Measurements from ENCODE around the gene OR1J1. TPM values are rescaled to one million over a fixed set of nuclear protein-coding genes. Genes with fewer than 3 reads are reported as not detected.

The OR1J1 gene
- total and polyA plus RNA-seq, 3 experiments from 2014 or later, result not detected

- no peak overlapping the region for H3K27ac Mint-ChIP-seq
- Histone ChIP-seq H3K9me3 (ENCODE audit: low read length) (no peaks in the 10 kb centered on the region), H3K27ac (ENCODE audit: low read depth, low read length) (no peak overlapping the region), H3K36me3 (ENCODE audit: insufficient read depth, low read length) (no peaks in the 10 kb centered on the region), H3K4me1 (ENCODE audit: insufficient read depth, low read length) (no peaks in the 10 kb centered on the region), H3K4me3 (ENCODE audit: low read length) (no peak overlapping the region), H3K27me3 (ENCODE audit: insufficient read depth, low read length, poor library complexity, severe bottlenecking) (peaks cover 5% of the 10 kb centered on the region)
- no peak overlapping the region for H3K4me3 Mint-ChIP-seq
- POLR2A ChIA-PET, result no interaction called here
- no peaks in the 10 kb centered on the region for H3K4me1 Mint-ChIP-seq
- DNase-seq, result peak in 2 of 5 donors; percentile 7 to 24
- H3K27me3 Mint-ChIP-seq, result peaks cover 19 to 39% of the 10 kb centered on the region in 2 donors
- H3K9me3 Mint-ChIP-seq, result peaks cover 4 to 9% (median 7%) of the 10 kb centered on the region in 5 donors
- H3K36me3 Mint-ChIP-seq, result peaks cover 0 to 2% (median 0%) of the 10 kb centered on the region in 3 donors
- CTCF ChIA-PET, result interaction anchor here (1.3 kb wide), 2 partner anchors 310 to 312 kb away, joined by 3 to 9 read pairs; no protein-coding TSS in a partner anchor
These were observed 21.2 kb upstream of the OR1J1 start for GRCh38 chr9:122498883-122499288.

DNA sequence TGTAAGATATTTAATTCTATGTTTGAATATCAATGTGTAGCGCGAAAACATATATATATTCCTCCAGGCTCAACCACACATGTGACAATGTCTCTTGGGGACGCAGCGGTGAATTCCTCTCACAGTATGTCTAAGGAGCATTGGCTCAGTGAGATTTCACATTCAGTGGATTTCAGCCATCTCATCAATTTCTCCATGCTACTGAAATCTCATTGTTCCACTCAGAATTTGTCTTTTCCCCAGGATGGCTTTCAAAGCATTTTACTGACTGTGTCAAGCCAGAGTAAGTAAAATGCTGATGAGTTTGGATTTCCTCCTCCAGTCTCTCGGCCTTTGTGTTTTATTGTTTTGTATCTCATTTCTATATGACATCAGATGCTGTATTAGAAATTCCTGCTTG lies 1.3 kb upstream of the OR1J1 start:
- H3K4me3 Mint-ChIP-seq, result no peak overlapping the region
- Histone ChIP-seq H3K4me1 (ENCODE audit: insufficient read depth, low read length) (no peaks in the 10 kb centered on the region), H3K36me3 (ENCODE audit: insufficient read depth, low read length) (no peaks in the 10 kb centered on the region), H3K27ac (ENCODE audit: low read depth, low read length) (no peak overlapping the region), H3K27me3 (ENCODE audit: insufficient read depth, low read length, poor library complexity, severe bottlenecking) (no peaks in the 10 kb centered on the region), H3K9me3 (ENCODE audit: low read length) (no peaks in the 10 kb centered on the region), H3K4me3 (ENCODE audit: low read length) (no peak overlapping the region)
- no peaks in the 10 kb centered on the region for H3K4me1 Mint-ChIP-seq
- peaks cover 6 to 26% of the 10 kb centered on the region in 2 donors for H3K27me3 Mint-ChIP-seq
- no peaks in the 10 kb centered on the region for H3K36me3 Mint-ChIP-seq
- CTCF ChIA-PET, result interaction anchor here (1.0 kb wide), 1 partner anchor 15 kb away, joined by 3 read pairs; no protein-coding TSS in a partner anchor
- POLR2A ChIA-PET, result no interaction called here
- no peaks in the 10 kb centered on the region for H3K9me3 Mint-ChIP-seq
- no peak for DNase-seq
- H3K27ac Mint-ChIP-seq, result no peak overlapping the region

- H3K27ac Mint-ChIP-seq, result no peak overlapping the region
- Histone ChIP-seq H3K27ac (ENCODE audit: low read depth, low read length) (no peak overlapping the region), H3K9me3 (ENCODE audit: low read length) (no peaks in the 10 kb centered on the region), H3K4me1 (ENCODE audit: insufficient read depth, low read length) (no peaks in the 10 kb centered on the region), H3K36me3 (ENCODE audit: insufficient read depth, low read length) (no peaks in the 10 kb centered on the region), H3K4me3 (ENCODE audit: low read length) (no peak overlapping the region), H3K27me3 (ENCODE audit: insufficient read depth, low read length, poor library complexity, severe bottlenecking) (no peaks in the 10 kb centered on the region)
- H3K36me3 Mint-ChIP-seq, result no peaks in the 10 kb centered on the region
- no peak overlapping the region for H3K4me3 Mint-ChIP-seq
- DNase-seq, result no peak
- ChIA-PET POLR2A (no interaction called here), CTCF (no interaction called here)
- H3K27me3 Mint-ChIP-seq, result peaks cover 6 to 26% of the 10 kb centered on the region in 2 donors
- no peaks in the 10 kb centered on the region for H3K9me3 Mint-ChIP-seq
- H3K4me1 Mint-ChIP-seq, result no peaks in the 10 kb centered on the region
These were observed 380 bp downstream of the OR1J1 start for GRCh38 chr9:122477346-122477745.

- H3K9me3 Mint-ChIP-seq, result no peaks in the 10 kb centered on the region
- H3K4me3 Mint-ChIP-seq, result no peak overlapping the region
- Histone ChIP-seq H3K9me3 (ENCODE audit: low read length) (no peaks in the 10 kb centered on the region), H3K4me1 (ENCODE audit: insufficient read depth, low read length) (no peaks in the 10 kb centered on the region), H3K27me3 (ENCODE audit: insufficient read depth, low read length, poor library complexity, severe bottlenecking) (no peaks in the 10 kb centered on the region), H3K36me3 (ENCODE audit: insufficient read depth, low read length) (no peaks in the 10 kb centered on the region), H3K27ac (ENCODE audit: low read depth, low read length) (no peak overlapping the region), H3K4me3 (ENCODE audit: low read length) (no peak overlapping the region)
- H3K36me3 Mint-ChIP-seq, result no peaks in the 10 kb centered on the region
- ChIA-PET CTCF (no interaction called here), POLR2A (no interaction called here)
- peaks cover 6 to 27% of the 10 kb centered on the region in 2 donors for H3K27me3 Mint-ChIP-seq
- H3K4me1 Mint-ChIP-seq, result no peaks in the 10 kb centered on the region
- DNase-seq, result no peak
- H3K27ac Mint-ChIP-seq, result no peak overlapping the region
These were observed 2.0 kb downstream of the OR1J1 start for GRCh38 chr9:122475717-122476116.

GRCh38 chr9:122474561-122474960 lies 3.2 kb downstream of the OR1J1 start:
- no peak for DNase-seq
- H3K9me3 Mint-ChIP-seq, result no peaks in the 10 kb centered on the region
- Histone ChIP-seq H3K4me1 (ENCODE audit: insufficient read depth, low read length) (no peaks in the 10 kb centered on the region), H3K27me3 (ENCODE audit: insufficient read depth, low read length, poor library complexity, severe bottlenecking) (no peaks in the 10 kb centered on the region), H3K27ac (ENCODE audit: low read depth, low read length) (no peak overlapping the region), H3K36me3 (ENCODE audit: insufficient read depth, low read length) (no peaks in the 10 kb centered on the region), H3K9me3 (ENCODE audit: low read length) (no peaks in the 10 kb centered on the region), H3K4me3 (ENCODE audit: low read length) (no peak overlapping the region)
- H3K36me3 Mint-ChIP-seq, result no peaks in the 10 kb centered on the region
- no peak overlapping the region for H3K27ac Mint-ChIP-seq
- peaks cover 6 to 28% of the 10 kb centered on the region in 2 donors for H3K27me3 Mint-ChIP-seq
- CTCF ChIA-PET, result no interaction called here
- POLR2A ChIA-PET, result no interaction called here
- H3K4me3 Mint-ChIP-seq, result no peak overlapping the region
- H3K4me1 Mint-ChIP-seq, result no peaks in the 10 kb centered on the region

GRCh38 chr9:122468735-122469134 lies 9.0 kb downstream of the OR1J1 start:
- Mint-ChIP-seq H3K36me3 (peaks cover 0 to 1% (median 0%) of the 10 kb centered on the region in 3 donors), H3K4me3 (peak overlapping the region in 1 of 7 donors; percentile 19), H3K27me3 (peaks cover 4 to 28% of the 10 kb centered on the region in 2 donors), H3K9me3 (no peaks in the 10 kb centered on the region), H3K27ac (no peak overlapping the region), H3K4me1 (peaks cover 6 to 15% (median 12%) of the 10 kb centered on the region in 3 donors)
- Histone ChIP-seq H3K36me3 (ENCODE audit: insufficient read depth, low read length) (no peaks in the 10 kb centered on the region), H3K4me3 (ENCODE audit: low read length) (no peak overlapping the region), H3K4me1 (ENCODE audit: insufficient read depth, low read length) (peaks cover 4% of the 10 kb centered on the region), H3K27me3 (ENCODE audit: insufficient read depth, low read length, poor library complexity, severe bottlenecking) (no peaks in the 10 kb centered on the region), H3K9me3 (ENCODE audit: low read length) (no peaks in the 10 kb centered on the region), H3K27ac (ENCODE audit: low read depth, low read length) (no peak overlapping the region)
- POLR2A ChIA-PET, result no interaction called here
- DNase-seq, result no peak
- CTCF ChIA-PET, result no interaction called here

GRCh38 chr9:122466456-122466855 lies 11.3 kb downstream of the OR1J1 start:
- Mint-ChIP-seq H3K36me3 (peaks cover 0 to 1% (median 0%) of the 10 kb centered on the region in 3 donors), H3K4me3 (no peak overlapping the region), H3K4me1 (peaks cover 6 to 17% (median 12%) of the 10 kb centered on the region in 3 donors), H3K27ac (no peak overlapping the region), H3K27me3 (peaks cover 18 to 48% of the 10 kb centered on the region in 2 donors), H3K9me3 (no peaks in the 10 kb centered on the region)
- no peaks in the 10 kb centered on the region for H3K9me3 ChIP-seq (ENCODE audit: low read length)
- POLR2A ChIA-PET, result no interaction called here
- H3K27me3 ChIP-seq (ENCODE audit: insufficient read depth, low read length, poor library complexity, severe bottlenecking), result no peaks in the 10 kb centered on the region
- no peaks in the 10 kb centered on the region for H3K36me3 ChIP-seq (ENCODE audit: insufficient read depth, low read length)
- CTCF ChIA-PET, result interaction anchor here (2.7 to 3.8 kb wide), 2 partner anchors 344 to 883 kb away, joined by 7 to 33 read pairs; no protein-coding TSS in a partner anchor
- no peak for DNase-seq
- H3K4me3 ChIP-seq (ENCODE audit: low read length), result no peak overlapping the region
- H3K4me1 ChIP-seq (ENCODE audit: insufficient read depth, low read length), result peaks cover 4% of the 10 kb centered on the region
- no peak overlapping the region for H3K27ac ChIP-seq (ENCODE audit: low read depth, low read length)

- H3K27ac Mint-ChIP-seq, result peak overlapping the region; percentile 63 to 91 (median 84)
- Histone ChIP-seq H3K27ac (ENCODE audit: low read depth, low read length) (peak overlapping the region; percentile 26), H3K4me1 (ENCODE audit: insufficient read depth, low read length) (peaks cover 4% of the 10 kb centered on the region), H3K4me3 (ENCODE audit: low read length) (peak overlapping the region; percentile 53), H3K36me3 (ENCODE audit: insufficient read depth, low read length) (no peaks in the 10 kb centered on the region), H3K9me3 (ENCODE audit: low read length) (no peaks in the 10 kb centered on the region), H3K27me3 (ENCODE audit: insufficient read depth, low read length, poor library complexity, severe bottlenecking) (no peaks in the 10 kb centered on the region)
- peak; percentile 22 to 73 (median 53) for DNase-seq
- ChIA-PET CTCF (interaction anchor here (0.6 to 3.8 kb wide), 6 partner anchors 11 to 884 kb away, joined by 3 to 33 read pairs (median 4); no protein-coding TSS in a partner anchor), POLR2A (interaction anchor here (0.6 kb wide), 1 partner anchor 102 kb away, joined by 3 read pairs; no protein-coding TSS in a partner anchor)
- H3K4me3 Mint-ChIP-seq, result peak overlapping the region; percentile 86 to 95 (median 91)
- peaks cover 0 to 1% (median 0%) of the 10 kb centered on the region in 3 donors for H3K36me3 Mint-ChIP-seq
- H3K9me3 Mint-ChIP-seq, result peaks cover 0 to 2% (median 0%) of the 10 kb centered on the region in 5 donors
- peaks cover 28 to 50% of the 10 kb centered on the region in 2 donors for H3K27me3 Mint-ChIP-seq
- peaks cover 6 to 17% (median 12%) of the 10 kb centered on the region in 3 donors for H3K4me1 Mint-ChIP-seq
These were observed 12.8 kb downstream of the OR1J1 start for GRCh38 chr9:122464633-122465567.

All from CD8-positive, alpha-beta memory T cell (primary cell).